GM23338 (cell line): ENCODE results near the gene FMOD. TPM values are rescaled to one million over a fixed set of nuclear protein-coding genes. Genes with fewer than 3 reads are reported as not detected.

Experiments
- ATAC-seq: fragments of 200-7000 bp; cut with Tn5 transposase; 3 replicates; pipeline ENCODE4 v1.9.1; 2020
- DNase-seq: peaks from one replicate; pipeline ENCODE4 v3.0.0-alpha.2; 2015; ENCODE audit warnings: low spot score
- H2AFZ ChIP-seq: fragments of 200-600 bp; sonication (generic); 2 replicates; pipeline ENCODE4 v1.8.0; 2016; ENCODE audit warnings: antibody characterized with exemption, mild to moderate bottlenecking, moderate library complexity
- H3F3A ChIP-seq: fragments of 200-600 bp; sonication (generic); replicated peaks from 2 replicates; pipeline ENCODE4 v1.8.0; 2017; ENCODE audit warnings: antibody characterized with exemption, mixed run types, low read depth
- H3K27ac ChIP-seq: fragments of 200-600 bp; sonication (generic); 2 replicates; pipeline ENCODE4 v1.6.1; 2016; ENCODE audit warnings: low read depth
- H3K27me3 ChIP-seq: fragments of 200-600 bp; sonication (generic); 2 replicates; pipeline ENCODE4 v1.8.0; 2016; ENCODE audit warnings: mild to moderate bottlenecking, mixed run types, moderate library complexity; ENCODE audit not compliant: insufficient read depth
- H3K36me3 ChIP-seq: fragments of 200-600 bp; sonication (generic); 2 replicates; pipeline ENCODE4 v1.8.0; 2016; ENCODE audit warnings: mild to moderate bottlenecking; ENCODE audit not compliant: insufficient read depth
- H3K4me1 ChIP-seq: fragments of 200-600 bp; sonication (generic); 2 replicates; pipeline ENCODE4 v1.8.0; 2016; ENCODE audit warnings: mild to moderate bottlenecking, moderate library complexity; ENCODE audit not compliant: insufficient read depth
- H3K4me2 ChIP-seq: fragments of 200-600 bp; sonication (generic); 2 replicates; pipeline ENCODE4 v1.7.1; 2017; ENCODE audit warnings: mixed run types
- H3K4me3 ChIP-seq: fragments of 200-600 bp; sonication (generic); 2 replicates; pipeline ENCODE4 v1.6.1; 2016; ENCODE audit warnings: mixed run types
- H3K79me2 ChIP-seq: fragments of 200-600 bp; sonication (generic); replicated peaks from 2 replicates; pipeline ENCODE4 v1.8.0; 2017; ENCODE audit warnings: mild to moderate bottlenecking; ENCODE audit not compliant: insufficient read depth
- H3K9me2 ChIP-seq: fragments of 200-600 bp; sonication (generic); 2 replicates; pipeline ENCODE4 v1.8.0; 2017; ENCODE audit not compliant: insufficient read depth
- H4K20me1 ChIP-seq: fragments of 200-600 bp; sonication (generic); replicated peaks from 2 replicates; pipeline ENCODE4 v1.8.0; 2017; ENCODE audit warnings: mild to moderate bottlenecking; ENCODE audit not compliant: insufficient read depth
- H3K27ac Mint-ChIP-seq: 2 replicates; pipeline ENCODE4 v1.8.0; 2020; ENCODE audit warnings: inconsistent platforms, mild to moderate bottlenecking, moderate library complexity, mixed read lengths
- H3K27me3 Mint-ChIP-seq: 3 replicates; pipeline ENCODE4 v1.8.0; 2022; ENCODE audit warnings: low read depth, mild to moderate bottlenecking, moderate library complexity, mixed read lengths, inconsistent platforms; ENCODE audit not compliant: insufficient read depth, poor library complexity
- H3K36me3 Mint-ChIP-seq: 3 replicates; pipeline ENCODE4 v1.8.0; 2021; ENCODE audit warnings: low read depth, mild to moderate bottlenecking, inconsistent platforms, moderate library complexity, mixed read lengths
- H3K4me1 Mint-ChIP-seq: 3 replicates; pipeline ENCODE4 v1.8.0; 2020; ENCODE audit warnings: mild to moderate bottlenecking, inconsistent platforms, mixed read lengths
- H3K4me3 Mint-ChIP-seq: 3 replicates; pipeline ENCODE4 v1.8.0; 2021; ENCODE audit warnings: moderate library complexity, mild to moderate bottlenecking, inconsistent platforms, mixed read lengths
- H3K9me3 Mint-ChIP-seq: 3 replicates; pipeline ENCODE4 v1.8.0; 2020; ENCODE audit warnings: moderate library complexity, mild to moderate bottlenecking, inconsistent platforms, mixed read lengths
- CTCF ChIP-seq, 2 experiments: fragments of 200-600 bp in 1 of 2; sonication (generic) in 1 of 2; conservative IDR thresholded peaks; 2 replicates each; pipeline versions ENCODE4 v1.5.1 to v1.6.1; 2016 to 2017; ENCODE audit warnings: antibody characterized with exemption in 2 of 2, low read depth in 2 of 2, mild to moderate bottlenecking in 2 of 2, moderate library complexity in 1 of 2
- EZH2 ChIP-seq: fragments of 200-600 bp; sonication (generic); IDR thresholded peaks from one replicate; pipeline ENCODE4 v1.8.0; 2017; ENCODE audit warnings: antibody characterized with exemption, mild to moderate bottlenecking, low read depth; ENCODE audit not compliant: unreplicated experiment
- JUNB ChIP-seq: IDR thresholded peaks from one replicate; pipeline ENCODE4 v1.6.1; 2016; ENCODE audit warnings: antibody characterized with exemption; ENCODE audit not compliant: unreplicated experiment
- ZNF331 ChIP-seq: fragments of 250-450 bp; sonication (Bioruptor Pico); IDR thresholded peaks from 2 replicates; pipeline ENCODE4 v1.5.0; 2020; ENCODE audit warnings: low read depth, mild to moderate bottlenecking, moderate library complexity
- ZNF462 ChIP-seq: fragments of 250-450 bp; sonication (Bioruptor Pico); IDR thresholded peaks from 2 replicates; pipeline ENCODE4 v1.5.0; 2020; ENCODE audit warnings: mild to moderate bottlenecking, moderate library complexity
- polyA plus RNA-seq: library from polyadenylated mRNA; unstranded; fragments of >200 nt; fragmentation: Nextera tagmentation; extraction: Ambion mirVana; gene quantifications from 2 replicates; pipeline ENCODE4 v1.2.1, GENCODE V29; 2016
- total RNA-seq: library from RNA; depleted of rRNA; stranded (reverse); fragments of >200 nt; shearing (Covaris generic); gene quantifications from 2 replicates; pipeline ENCODE4 v1.2.3, GENCODE V29; 2014

The FMOD gene
- total and polyA plus RNA-seq, 2 experiments from 2014 or later = 0.27 to 1.3 TPM

GRCh38 chr1:203362720-203363025, 11.8 kb upstream of the FMOD start (continued):
- no peak for TF ChIP-seq ZNF462
- TF ChIP-seq ZNF331 (CRISPR knock-in tag) = no peak
- TF ChIP-seq JUNB = no peak
- no peak for TF ChIP-seq EZH2

GRCh38 chr1:203361945-203362719, 11.2 kb upstream of the FMOD start:
- TF ChIP-seq CTCF (conservative IDR thresholded peaks at IDR 0.05; ENCODE audit: low read depth in 2 of 2) = no peak
- H4K20me1 ChIP-seq = no peaks in the 10 kb centered on the region
- no peak overlapping the region for H3K27ac ChIP-seq
- H3K4me2 ChIP-seq = no peak overlapping the region
- H3K36me3 Mint-ChIP-seq = no peaks in the 10 kb centered on the region
- no peak overlapping the region for H3K4me3 ChIP-seq
- ATAC-seq = no peak
- H3K27me3 Mint-ChIP-seq = peaks cover 6% of the 10 kb centered on the region
- no peaks in the 10 kb centered on the region for H3K79me2 ChIP-seq
- no peak overlapping the region for H3K27ac Mint-ChIP-seq
- H3K27me3 ChIP-seq = no peaks in the 10 kb centered on the region
- no peak overlapping the region for H3K4me3 Mint-ChIP-seq
- DNase-seq = no peak
- H3F3A ChIP-seq = no peaks in the 10 kb centered on the region
- no peak overlapping the region for H2AFZ ChIP-seq
- peaks cover 9% of the 10 kb centered on the region for H3K4me1 Mint-ChIP-seq
- H3K9me2 ChIP-seq = no peaks in the 10 kb centered on the region
- no peaks in the 10 kb centered on the region for H3K36me3 ChIP-seq
- H3K4me1 ChIP-seq = no peaks in the 10 kb centered on the region
- no peaks in the 10 kb centered on the region for H3K9me3 Mint-ChIP-seq
